PC-9 (cell line): ENCODE results near the gene DLG1. TPM values are rescaled to one million over a fixed set of nuclear protein-coding genes. Genes with fewer than 3 reads are reported as not detected.

Experiments
- BruUV-seq: library from RNA; stranded (reverse); fragments of 400-500 nt; replicated peaks from 2 replicates; lab custom pipeline; 2021; lab: Mats Ljungman, UMichigan
- CTCF ChIA-PET: fragments of 300-600 bp; sonication (Branson Sonifier 250); formaldehyde crosslinking; loops from one replicate; lab custom pipeline; 2022; ENCODE audit warnings: antibody characterized with exemption; lab: Charles Lee
- POLR2A ChIA-PET: fragments of 300-600 bp; sonication (Branson Sonifier 250); formaldehyde crosslinking; loops from one replicate; lab custom pipeline; 2022; ENCODE audit warnings: antibody characterized with exemption; ENCODE audit not compliant: unreplicated experiment; lab: Charles Lee
- DNase-seq, 2 experiments: peaks; one replicate each; pipeline versions ENCODE4 v3.0.0 to v3.0.0-alpha.2; 2015 to 2022; ENCODE audit warnings: mixed read lengths in 1 of 2
- H2AFZ ChIP-seq: fragments of 200-600 bp; sonication (generic); 2 replicates; pipeline ENCODE4 v1.8.1; 2017; ENCODE audit warnings: antibody characterized with exemption
- H3F3A ChIP-seq: fragments of 200-600 bp; sonication (generic); 2 replicates; pipeline ENCODE4 v1.8.1; 2017; ENCODE audit warnings: antibody characterized with exemption, mild to moderate bottlenecking, low read depth; ENCODE audit not compliant: insufficient read depth
- H3K27ac ChIP-seq: fragments of 200-600 bp; sonication (generic); 2 replicates; pipeline ENCODE4 v1.6.1; 2016; ENCODE audit warnings: mixed run types
- H3K27me3 ChIP-seq: fragments of 200-600 bp; sonication (generic); 2 replicates; pipeline ENCODE4 v1.6.1; 2016; ENCODE audit warnings: low read depth, mixed run types; ENCODE audit not compliant: insufficient read depth
- H3K36me3 ChIP-seq: fragments of 200-600 bp; sonication (generic); 2 replicates; pipeline ENCODE4 v1.6.1; 2016; ENCODE audit warnings: low read depth, mixed run types
- H3K4me1 ChIP-seq: fragments of 200-600 bp; sonication (generic); replicated peaks from 2 replicates; pipeline ENCODE4 v1.6.1; 2016; ENCODE audit warnings: mixed run types; ENCODE audit not compliant: insufficient read depth
- H3K4me2 ChIP-seq: fragments of 200-600 bp; sonication (generic); 2 replicates; pipeline ENCODE4 v1.6.1; 2017; ENCODE audit warnings: mixed run types
- H3K4me3 ChIP-seq: fragments of 200-600 bp; sonication (generic); 2 replicates; pipeline ENCODE4 v1.6.1; 2016; ENCODE audit warnings: mixed run types
- H3K79me2 ChIP-seq: fragments of 200-600 bp; sonication (generic); 2 replicates; pipeline ENCODE4 v1.6.1; 2017; ENCODE audit warnings: low read depth, mixed run types
- H3K9me2 ChIP-seq: fragments of 200-600 bp; sonication (generic); 2 replicates; pipeline ENCODE4 v1.8.1; 2017; ENCODE audit warnings: mild to moderate bottlenecking; ENCODE audit not compliant: insufficient read depth
- H3K9me3 ChIP-seq: fragments of 200-600 bp; sonication (generic); 2 replicates; pipeline ENCODE4 v1.8.1; 2016; ENCODE audit warnings: low read depth; ENCODE audit not compliant: insufficient read depth
- H4K20me1 ChIP-seq: fragments of 200-600 bp; sonication (generic); 2 replicates; pipeline ENCODE4 v1.8.1; 2017; ENCODE audit not compliant: insufficient read depth
- EZH2 ChIP-seq: fragments of 200-600 bp; sonication (generic); IDR thresholded peaks from 2 replicates; pipeline ENCODE4 v1.8.0; 2017; ENCODE audit warnings: antibody characterized with exemption, low read depth
- intact Hi-C: fragments of 100-400 bp; cut with micrococcal nuclease; formaldehyde crosslinking; loops from one replicate; pipeline ENCODE4 v1.10.0; 2022; ENCODE audit not compliant: unreplicated experiment
- total RNA-seq: library from RNA; stranded (reverse); gene quantifications from 2 replicates; pipeline ENCODE4 v1.2.3, GENCODE V29; 2021
- TF ChIP-seq, protein P1 (sequence below): fragments of 200-600 bp; sonication (generic); conservative IDR thresholded peaks from 2 replicates; pipeline ENCODE4 v1.6.1; 2017; ENCODE audit warnings: mixed run types, antibody characterized with exemption, mild to moderate bottlenecking, moderate library complexity

The DLG1 gene
- total RNA-seq, 1 experiment from 2014 or later, result 201 TPM

DNA sequence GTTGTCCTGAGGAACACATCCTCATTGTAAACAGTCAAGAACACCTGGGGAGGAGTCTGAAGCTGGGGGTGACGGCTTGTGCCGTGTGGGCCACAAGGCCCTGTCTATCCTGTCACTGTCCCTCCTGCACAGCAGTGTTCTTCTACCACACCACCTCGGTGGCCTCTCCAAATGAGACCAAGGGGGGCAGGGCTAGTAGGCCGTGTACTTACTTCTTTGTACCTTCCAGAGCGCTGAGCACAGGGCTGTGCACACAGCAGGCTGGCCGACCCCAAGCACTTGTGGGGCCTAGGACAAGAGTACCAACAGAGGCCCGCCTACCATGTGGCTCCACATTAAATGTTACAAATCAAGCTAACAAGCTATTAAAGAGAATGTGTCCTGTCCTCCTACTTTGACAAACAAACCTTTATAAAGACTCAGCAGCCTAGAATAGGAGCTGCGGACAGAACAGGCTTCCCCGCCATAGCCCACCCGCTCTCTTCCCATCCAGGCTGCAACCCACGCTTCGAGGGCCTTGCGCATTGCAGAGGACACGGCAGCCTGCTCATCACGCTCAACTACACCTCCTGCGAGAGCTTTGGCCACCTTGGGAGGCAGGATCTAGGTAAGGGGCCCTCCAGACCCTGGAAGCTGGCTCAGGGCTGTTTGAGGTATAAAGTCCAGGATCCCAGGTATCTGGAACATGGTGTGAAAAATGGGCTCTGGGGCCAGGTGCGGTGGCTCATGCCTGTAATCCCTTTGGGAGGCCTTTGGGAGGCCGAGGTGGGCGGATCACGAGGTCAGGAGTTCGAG lies 299.2 kb downstream of the DLG1 start:
- intact Hi-C loops, result no loop called here
- ChIA-PET POLR2A (no interaction called here), CTCF (interaction anchor here (0.7 kb wide), 1 partner anchor 30 kb away, joined by 3 read pairs; the partner anchor contains the start of gene MELTF)
- H3K27ac ChIP-seq, result no peak overlapping the region
- H3K4me3 ChIP-seq, result no peak overlapping the region
- H3K36me3 ChIP-seq, result no peaks in the 10 kb centered on the region
- TF ChIP-seq EZH2, result no peak
- TF ChIP-seq, protein P1, sequence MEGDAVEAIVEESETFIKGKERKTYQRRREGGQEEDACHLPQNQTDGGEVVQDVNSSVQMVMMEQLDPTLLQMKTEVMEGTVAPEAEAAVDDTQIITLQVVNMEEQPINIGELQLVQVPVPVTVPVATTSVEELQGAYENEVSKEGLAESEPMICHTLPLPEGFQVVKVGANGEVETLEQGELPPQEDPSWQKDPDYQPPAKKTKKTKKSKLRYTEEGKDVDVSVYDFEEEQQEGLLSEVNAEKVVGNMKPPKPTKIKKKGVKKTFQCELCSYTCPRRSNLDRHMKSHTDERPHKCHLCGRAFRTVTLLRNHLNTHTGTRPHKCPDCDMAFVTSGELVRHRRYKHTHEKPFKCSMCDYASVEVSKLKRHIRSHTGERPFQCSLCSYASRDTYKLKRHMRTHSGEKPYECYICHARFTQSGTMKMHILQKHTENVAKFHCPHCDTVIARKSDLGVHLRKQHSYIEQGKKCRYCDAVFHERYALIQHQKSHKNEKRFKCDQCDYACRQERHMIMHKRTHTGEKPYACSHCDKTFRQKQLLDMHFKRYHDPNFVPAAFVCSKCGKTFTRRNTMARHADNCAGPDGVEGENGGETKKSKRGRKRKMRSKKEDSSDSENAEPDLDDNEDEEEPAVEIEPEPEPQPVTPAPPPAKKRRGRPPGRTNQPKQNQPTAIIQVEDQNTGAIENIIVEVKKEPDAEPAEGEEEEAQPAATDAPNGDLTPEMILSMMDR, result no peak
- no peak overlapping the region for H2AFZ ChIP-seq
- no peaks in the 10 kb centered on the region for H3K9me2 ChIP-seq
- no TSS peak for BruUV-seq
- H4K20me1 ChIP-seq, result no peaks in the 10 kb centered on the region
- H3K9me3 ChIP-seq, result no peaks in the 10 kb centered on the region
- H3F3A ChIP-seq, result no peaks in the 10 kb centered on the region
- H3K79me2 ChIP-seq, result no peaks in the 10 kb centered on the region
- DNase-seq, result no peak
- no peak overlapping the region for H3K4me2 ChIP-seq
- no peaks in the 10 kb centered on the region for H3K27me3 ChIP-seq
- H3K4me1 ChIP-seq, result no peaks in the 10 kb centered on the region

DNA sequence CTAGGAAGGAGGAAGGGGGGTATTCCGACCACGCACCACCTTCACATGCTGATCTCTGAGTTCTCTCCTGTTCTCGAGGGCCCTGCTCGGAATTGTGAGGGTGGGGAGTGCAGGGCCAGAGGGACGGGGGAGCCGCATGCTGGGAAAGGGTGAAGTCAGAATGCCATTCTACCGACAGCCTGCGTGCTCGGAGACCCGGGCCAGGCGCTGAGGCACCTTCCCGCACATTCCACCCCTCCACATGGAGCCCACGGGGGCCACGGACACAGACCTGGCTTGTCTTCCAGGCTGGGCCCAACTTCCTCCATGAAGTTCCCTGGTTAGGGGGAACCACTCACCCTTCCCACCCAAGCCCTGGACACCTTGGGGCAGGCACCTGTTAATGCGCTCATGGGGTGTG lies 301.1 kb downstream of the DLG1 start:
- Histone ChIP-seq H3K79me2 (no peaks in the 10 kb centered on the region), H3K9me3 (no peaks in the 10 kb centered on the region), H3K27ac (no peak overlapping the region), H3K27me3 (no peaks in the 10 kb centered on the region), H3K4me3 (no peak overlapping the region), H2AFZ (no peak overlapping the region), H3K36me3 (no peaks in the 10 kb centered on the region), H3F3A (no peaks in the 10 kb centered on the region), H3K9me2 (no peaks in the 10 kb centered on the region), H4K20me1 (no peaks in the 10 kb centered on the region), H3K4me2 (no peak overlapping the region), H3K4me1 (no peaks in the 10 kb centered on the region)
- BruUV-seq, result no TSS peak
- ChIA-PET POLR2A (interaction anchor here (0.6 kb wide), 1 partner anchor 103 kb away, joined by 4 read pairs; no protein-coding TSS in a partner anchor), CTCF (interaction anchor here (0.6 kb wide), 1 partner anchor 340 kb away, joined by 7 read pairs; no protein-coding TSS in a partner anchor)
- TF ChIP-seq, protein P1, result no peak
- no peak for TF ChIP-seq EZH2
- intact Hi-C loops, result no loop called here
- DNase-seq, result no peak

DNA sequence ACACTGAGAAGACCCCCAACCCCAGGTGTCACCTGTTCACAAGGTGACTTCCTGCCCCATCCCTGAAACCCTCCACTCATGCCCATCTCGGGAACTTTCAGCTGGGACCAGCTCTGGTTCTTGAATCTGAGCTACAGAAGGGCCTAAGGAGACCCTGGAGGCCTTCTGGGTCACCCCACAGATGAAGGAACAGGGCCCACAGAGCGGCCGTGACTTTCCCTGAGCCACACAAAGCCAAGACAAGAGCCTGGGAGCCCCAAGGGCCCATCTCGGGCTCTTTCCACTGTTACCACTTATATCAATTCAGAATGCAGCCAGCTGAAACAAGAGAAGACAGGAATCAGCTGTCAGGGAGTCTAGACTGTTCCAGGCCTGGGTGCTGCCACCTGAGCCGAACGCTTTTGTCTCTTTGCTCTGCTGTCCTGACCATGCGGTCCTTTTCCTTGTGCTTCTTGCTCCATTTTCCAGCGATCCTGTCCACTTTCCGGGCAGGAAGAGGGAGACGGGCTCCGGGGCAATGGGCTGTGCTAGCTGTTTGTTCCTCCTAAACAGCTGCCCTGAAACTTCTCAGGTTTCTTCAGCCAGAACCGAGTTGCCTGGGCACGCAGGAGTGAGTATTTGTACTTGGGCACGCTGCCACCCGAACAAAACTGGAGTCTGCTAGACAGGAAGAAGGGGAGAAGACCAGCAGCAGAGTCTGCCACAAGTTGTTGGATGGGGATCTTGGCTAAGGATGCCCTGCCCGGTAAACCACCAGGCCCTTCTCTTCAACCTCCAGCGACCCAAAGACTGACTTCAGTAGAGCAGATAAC lies 301.8 kb downstream of the DLG1 start:
- intact Hi-C loops, result no loop called here
- no peaks in the 10 kb centered on the region for H4K20me1 ChIP-seq
- H3K4me2 ChIP-seq, result no peak overlapping the region
- H2AFZ ChIP-seq, result no peak overlapping the region
- H3K4me1 ChIP-seq, result no peaks in the 10 kb centered on the region
- no peaks in the 10 kb centered on the region for H3K27me3 ChIP-seq
- no peaks in the 10 kb centered on the region for H3K9me2 ChIP-seq
- ChIA-PET CTCF (interaction anchor here (0.9 kb wide), 1 partner anchor 33 kb away, joined by 3 read pairs; the partner anchor contains the start of gene MELTF), POLR2A (interaction anchor here (0.6 kb wide), 1 partner anchor 104 kb away, joined by 4 read pairs; no protein-coding TSS in a partner anchor)
- no peak for DNase-seq
- H3K36me3 ChIP-seq, result no peaks in the 10 kb centered on the region
- H3K27ac ChIP-seq, result no peak overlapping the region
- no peak for TF ChIP-seq EZH2
- TF ChIP-seq, protein P1, result no peak
- no peaks in the 10 kb centered on the region for H3K79me2 ChIP-seq
- no TSS peak for BruUV-seq
- no peaks in the 10 kb centered on the region for H3K9me3 ChIP-seq
- no peaks in the 10 kb centered on the region for H3F3A ChIP-seq
- no peak overlapping the region for H3K4me3 ChIP-seq
